CD8-positive, alpha-beta memory T cell (primary cell): ENCODE data around the gene PHETA1. TPM values are rescaled to one million over a fixed set of nuclear protein-coding genes. Genes with fewer than 3 reads are reported as not detected.

Experiments used
- CTCF ChIA-PET: fragments of 350-600 bp; sonication (Branson Sonifier 250); formaldehyde crosslinking; loops from one replicate; lab custom pipeline; 2021; ENCODE audit warnings: antibody characterized with exemption; lab: Charles Lee
- POLR2A ChIA-PET: fragments of 350-600 bp; sonication (Branson Sonifier 250); formaldehyde crosslinking; loops from one replicate; lab custom pipeline; 2021; ENCODE audit warnings: antibody characterized with exemption; lab: Charles Lee
- DNase-seq, 5 donors: peaks; one replicate each; pipeline versions ENCODE4 v3.0.0 to v3.0.0-alpha.2; 2020 to 2022; ENCODE audit warnings: mixed read lengths in 1 of 5
- H3K27ac ChIP-seq: one replicate; pipeline ENCODE4 v1.7.0; 2013; ENCODE audit warnings: low read depth, mild to moderate bottlenecking, low read length, moderate library complexity
- H3K27me3 ChIP-seq: 2 replicates; pipeline ENCODE4 v1.7.0; 2013; ENCODE audit warnings: low read length, mild to moderate bottlenecking; ENCODE audit not compliant: insufficient read depth, poor library complexity, severe bottlenecking
- H3K36me3 ChIP-seq: 2 replicates; pipeline ENCODE4 v1.7.0; 2013; ENCODE audit warnings: mild to moderate bottlenecking, low read length, moderate library complexity; ENCODE audit not compliant: insufficient read depth
- H3K4me1 ChIP-seq: 2 replicates; pipeline ENCODE4 v1.7.0; 2013; ENCODE audit warnings: mild to moderate bottlenecking, low read length, moderate library complexity; ENCODE audit not compliant: insufficient read depth
- H3K4me3 ChIP-seq: 2 replicates; pipeline ENCODE4 v1.7.0; 2013; ENCODE audit warnings: mild to moderate bottlenecking, low read length
- H3K9me3 ChIP-seq: 2 replicates; pipeline ENCODE4 v1.7.0; 2013; ENCODE audit warnings: mild to moderate bottlenecking, low read length
- H3K27ac Mint-ChIP-seq, 8 donors: one replicate each; pipeline ENCODE4 v1.8.0; 2020 to 2021; ENCODE audit warnings: mixed read lengths in 8 of 8, mild to moderate bottlenecking in 6 of 8, inconsistent platforms in 3 of 8, moderate library complexity in 3 of 8
- H3K27me3 Mint-ChIP-seq, 2 donors: one replicate each; pipeline ENCODE4 v1.8.0; 2020 to 2021; ENCODE audit warnings: mixed read lengths in 2 of 2, mild to moderate bottlenecking in 1 of 2, moderate library complexity in 1 of 2
- H3K36me3 Mint-ChIP-seq, 3 donors: one replicate each; pipeline ENCODE4 v1.8.0; 2020 to 2021; ENCODE audit warnings: mixed read lengths in 3 of 3, inconsistent platforms in 1 of 3, mild to moderate bottlenecking in 1 of 3
- H3K4me1 Mint-ChIP-seq, 3 donors: one replicate each; pipeline ENCODE4 v1.8.0; 2020 to 2021; ENCODE audit warnings: mixed read lengths in 3 of 3, inconsistent platforms in 1 of 3, mild to moderate bottlenecking in 1 of 3
- H3K4me3 Mint-ChIP-seq, 7 donors: one replicate each; pipeline ENCODE4 v1.8.0; 2020 to 2021; ENCODE audit warnings: mixed read lengths in 7 of 7, mild to moderate bottlenecking in 6 of 7, moderate library complexity in 4 of 7, inconsistent platforms in 2 of 7
- H3K9me3 Mint-ChIP-seq, 5 donors: one replicate each; pipeline ENCODE4 v1.8.0; 2020 to 2022; ENCODE audit warnings: mixed read lengths in 5 of 5, mild to moderate bottlenecking in 3 of 5, moderate library complexity in 2 of 5, inconsistent platforms in 1 of 5
- polyA plus RNA-seq: library from polyadenylated mRNA; unstranded; fragments of 300-500 nt; fragmentation: Illumina TruSeq; gene quantifications from one replicate; pipeline ENCODE4 v1.2.3, GENCODE V29; 2021
- total RNA-seq, 2 experiments: library from RNA; stranded (reverse); gene quantifications; one replicate each; pipeline ENCODE4 v1.2.3, GENCODE V29; 2021

The PHETA1 gene, protein sequence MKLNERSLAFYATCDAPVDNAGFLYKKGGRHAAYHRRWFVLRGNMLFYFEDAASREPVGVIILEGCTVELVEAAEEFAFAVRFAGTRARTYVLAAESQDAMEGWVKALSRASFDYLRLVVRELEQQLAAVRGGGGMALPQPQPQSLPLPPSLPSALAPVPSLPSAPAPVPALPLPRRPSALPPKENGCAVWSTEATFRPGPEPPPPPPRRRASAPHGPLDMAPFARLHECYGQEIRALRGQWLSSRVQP
- total RNA-seq, result 1 to 10 TPM; 3.8 to 3.9 TPM
- 1.8 TPM for polyA plus RNA-seq

GRCh38 chr12:111368788-111369495, at the start of gene PHETA1:
Gene PHETA1 (minus strand): TSS chr12:111369095. CDS start chr12:111363427, 5,668 bp downstream.
- H3K9me3 Mint-ChIP-seq, result no peaks in the 10 kb centered on the region
- H3K36me3 Mint-ChIP-seq, result no peaks in the 10 kb centered on the region
- Histone ChIP-seq H3K27ac (peak within 1 kb of the TSS; percentile 51), H3K36me3 (no peaks in the 10 kb centered on the region), H3K9me3 (no peaks in the 10 kb centered on the region), H3K27me3 (no peaks in the 10 kb centered on the region), H3K4me1 (peaks cover 20% of the 10 kb centered on the region), H3K4me3 (peak within 1 kb of the TSS; percentile 57)
- H3K4me1 Mint-ChIP-seq, result peaks cover 21 to 34% (median 31%) of the 10 kb centered on the region in 3 donors
- peak within 1 kb of the TSS; percentile 83 to 94 (median 85) for H3K4me3 Mint-ChIP-seq
- ChIA-PET CTCF (interaction anchor here (1.5 to 1.9 kb wide), 4 partner anchors 28 to 83 kb away, joined by 5 to 8 read pairs (median 6); no protein-coding TSS in a partner anchor), POLR2A (no interaction called here)
- H3K27me3 Mint-ChIP-seq, result no peaks in the 10 kb centered on the region
- peak; percentile 60 to 78 (median 66) for DNase-seq
- peak within 1 kb of the TSS in 7 of 8 donors; percentile 32 to 75 (median 50) for H3K27ac Mint-ChIP-seq

- ChIA-PET CTCF (interaction anchor here (2.3 to 3.6 kb wide), 2 partner anchors 16 to 22 kb away, joined by 9 to 16 read pairs; no protein-coding TSS in a partner anchor), POLR2A (no interaction called here)
- H3K4me3 ChIP-seq, result no peak overlapping the region
Observed at GRCh38 chr12:111418594-111418880, 49.6 kb upstream of the PHETA1 start.

GRCh38 chr12:111417784-111418593, 49.1 kb upstream of the PHETA1 start:
- peaks cover 0 to 59% (median 19%) of the 10 kb centered on the region in 3 donors for H3K36me3 Mint-ChIP-seq
- H3K27ac ChIP-seq, result no peak overlapping the region
- H3K4me3 ChIP-seq, result no peak overlapping the region
- peaks cover 12% of the 10 kb centered on the region for H3K36me3 ChIP-seq
- CTCF ChIA-PET, result interaction anchor here (2.3 to 3.6 kb wide), 2 partner anchors 17 to 21 kb away, joined by 9 to 16 read pairs; no protein-coding TSS in a partner anchor
- no peak for DNase-seq
- peak overlapping the region in 3 of 8 donors; percentile 23 to 73 (median 42) for H3K27ac Mint-ChIP-seq
- no peak overlapping the region for H3K4me3 Mint-ChIP-seq
- peaks cover 37 to 56% (median 38%) of the 10 kb centered on the region in 3 donors for H3K4me1 Mint-ChIP-seq
- H3K27me3 Mint-ChIP-seq, result no peaks in the 10 kb centered on the region
- POLR2A ChIA-PET, result no interaction called here
- no peaks in the 10 kb centered on the region for H3K27me3 ChIP-seq
- no peaks in the 10 kb centered on the region for H3K9me3 ChIP-seq
- no peaks in the 10 kb centered on the region for H3K9me3 Mint-ChIP-seq
- peaks cover 20% of the 10 kb centered on the region for H3K4me1 ChIP-seq

More at GRCh38 chr12:111418594-111418880, 49.6 kb upstream of the PHETA1 start:
- H3K27ac Mint-ChIP-seq, result no peak overlapping the region
- peaks cover 0 to 56% (median 15%) of the 10 kb centered on the region in 3 donors for H3K36me3 Mint-ChIP-seq
- H3K4me3 Mint-ChIP-seq, result no peak overlapping the region
- Histone ChIP-seq H3K4me1 (peaks cover 15% of the 10 kb centered on the region), H3K9me3 (no peaks in the 10 kb centered on the region), H3K36me3 (peaks cover 12% of the 10 kb centered on the region), H3K27ac (no peak overlapping the region), H3K27me3 (no peaks in the 10 kb centered on the region)
- no peaks in the 10 kb centered on the region for H3K9me3 Mint-ChIP-seq
- DNase-seq, result no peak
- peaks cover 32 to 53% (median 34%) of the 10 kb centered on the region in 3 donors for H3K4me1 Mint-ChIP-seq
- no peaks in the 10 kb centered on the region for H3K27me3 Mint-ChIP-seq

DNA sequence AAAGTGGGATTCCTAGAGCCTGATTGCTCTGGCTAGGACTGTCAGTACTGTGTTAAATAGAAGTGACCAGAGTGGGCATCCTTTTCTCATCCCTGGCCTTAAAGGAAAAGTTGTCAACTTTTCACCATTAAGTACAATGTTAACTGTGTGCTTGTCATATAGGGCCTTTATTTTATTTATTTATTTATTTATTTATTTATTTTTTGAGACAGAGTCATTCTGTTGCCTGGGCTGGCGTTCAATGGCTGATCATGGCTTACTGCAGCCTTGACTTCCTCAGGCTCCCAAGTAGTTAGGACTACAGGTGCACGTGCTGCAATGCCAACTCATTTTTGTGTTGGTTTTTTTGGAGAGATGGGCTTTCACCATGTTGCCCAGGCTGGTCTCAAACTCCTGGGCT, 48.4 kb upstream of the PHETA1 start:
- no peak overlapping the region for H3K27ac ChIP-seq
- ChIA-PET POLR2A (no interaction called here), CTCF (no interaction called here)
- H3K27me3 ChIP-seq, result no peaks in the 10 kb centered on the region
- no peak overlapping the region for H3K4me3 ChIP-seq
- DNase-seq, result no peak
- Mint-ChIP-seq H3K27me3 (no peaks in the 10 kb centered on the region), H3K27ac (peak overlapping the region in 7 of 8 donors; percentile 23 to 83 (median 43)), H3K4me3 (no peak overlapping the region), H3K4me1 (peaks cover 43 to 61% (median 44%) of the 10 kb centered on the region in 3 donors), H3K36me3 (peaks cover 0 to 56% (median 18%) of the 10 kb centered on the region in 3 donors), H3K9me3 (no peaks in the 10 kb centered on the region)
- no peaks in the 10 kb centered on the region for H3K9me3 ChIP-seq
- peaks cover 27% of the 10 kb centered on the region for H3K4me1 ChIP-seq
- peaks cover 12% of the 10 kb centered on the region for H3K36me3 ChIP-seq

DNA sequence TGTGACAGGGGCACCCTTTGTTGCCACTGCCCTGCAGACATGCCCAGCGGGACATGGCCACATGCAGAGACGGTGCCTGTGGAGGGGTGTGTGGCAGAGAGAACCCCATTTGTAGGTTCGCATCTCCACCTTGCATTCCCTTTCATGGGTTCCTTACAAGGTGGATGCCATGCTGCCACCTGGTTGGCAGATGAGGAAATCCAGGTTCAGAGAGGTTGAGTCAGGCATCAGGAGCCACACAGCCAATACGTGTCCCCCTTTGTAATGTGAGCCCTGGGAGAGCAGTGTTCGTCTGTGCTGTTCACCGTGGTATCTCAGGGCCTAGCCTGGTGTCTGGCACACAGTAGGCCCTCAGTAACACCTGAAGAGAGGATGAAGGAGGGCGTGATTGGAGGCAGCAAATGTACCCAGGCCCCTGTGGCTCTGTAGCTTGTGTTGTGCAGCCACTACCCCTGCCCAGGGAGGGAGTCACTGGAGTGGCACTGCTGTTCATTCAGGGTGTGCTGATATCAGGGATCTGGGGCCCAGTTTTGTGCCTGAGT, 45.9 kb upstream of the PHETA1 start:
- no peaks in the 10 kb centered on the region for H3K9me3 Mint-ChIP-seq
- Histone ChIP-seq H3K27me3 (no peaks in the 10 kb centered on the region), H3K27ac (no peak overlapping the region), H3K4me3 (no peak overlapping the region), H3K36me3 (peaks cover 5% of the 10 kb centered on the region), H3K4me1 (peaks cover 52% of the 10 kb centered on the region), H3K9me3 (no peaks in the 10 kb centered on the region)
- peaks cover 54 to 75% (median 64%) of the 10 kb centered on the region in 3 donors for H3K4me1 Mint-ChIP-seq
- peaks cover 0 to 35% (median 14%) of the 10 kb centered on the region in 3 donors for H3K36me3 Mint-ChIP-seq
- ChIA-PET CTCF (interaction anchor here (27.8 kb wide), 1 partner anchor 34 kb away, joined by 1032 read pairs; no protein-coding TSS in a partner anchor), POLR2A (no interaction called here)
- peak overlapping the region in 1 of 7 donors; percentile 54 for H3K4me3 Mint-ChIP-seq
- DNase-seq, result no peak
- peak overlapping the region; percentile 32 to 87 (median 80) for H3K27ac Mint-ChIP-seq
- H3K27me3 Mint-ChIP-seq, result no peaks in the 10 kb centered on the region

DNA sequence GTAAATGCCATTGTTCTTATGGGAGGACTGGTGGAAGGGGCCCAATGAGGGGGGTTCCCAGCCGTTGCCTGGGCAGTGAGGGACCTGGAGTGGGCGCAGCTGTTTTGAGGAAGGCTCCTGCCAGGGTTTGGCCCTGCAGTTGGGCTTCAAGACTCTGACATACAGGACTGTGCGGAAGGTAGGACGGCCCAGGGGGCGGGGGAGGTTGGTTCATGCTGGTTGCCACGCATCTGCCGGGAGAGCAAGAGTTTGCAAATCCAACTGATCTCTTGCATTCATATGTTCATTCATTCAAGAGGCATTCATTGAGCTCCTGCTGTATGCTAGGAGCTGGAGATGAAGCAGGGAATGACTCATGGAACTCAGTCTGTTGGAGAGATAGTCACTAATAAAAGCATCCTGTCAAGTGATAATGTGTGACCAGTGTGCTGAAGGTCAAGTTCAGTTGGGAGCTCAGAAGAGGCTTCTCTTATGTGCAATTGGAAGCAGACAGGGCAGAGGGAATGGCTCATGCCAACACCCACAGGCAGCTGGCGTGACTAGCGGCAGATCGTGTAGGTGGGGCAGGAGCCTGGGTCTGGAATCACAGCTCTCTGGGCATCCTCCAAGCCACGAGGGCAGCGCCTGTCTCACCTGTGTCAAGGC, 44.7 kb upstream of the PHETA1 start:
- peak overlapping the region; percentile 55 to 98 (median 92) for H3K27ac Mint-ChIP-seq
- H3K4me1 Mint-ChIP-seq, result peaks cover 63 to 82% (median 71%) of the 10 kb centered on the region in 3 donors
- peaks cover 0 to 27% (median 11%) of the 10 kb centered on the region in 3 donors for H3K36me3 Mint-ChIP-seq
- Histone ChIP-seq H3K36me3 (no peaks in the 10 kb centered on the region), H3K4me1 (peaks cover 65% of the 10 kb centered on the region), H3K9me3 (no peaks in the 10 kb centered on the region), H3K27me3 (no peaks in the 10 kb centered on the region), H3K27ac (no peak overlapping the region), H3K4me3 (no peak overlapping the region)
- no peaks in the 10 kb centered on the region for H3K27me3 Mint-ChIP-seq
- CTCF ChIA-PET, result interaction anchor here (0.9 to 27.8 kb wide), 7 partner anchors 9 to 35 kb away, joined by 3 to 1032 read pairs (median 6); no protein-coding TSS in a partner anchor
- H3K9me3 Mint-ChIP-seq, result no peaks in the 10 kb centered on the region
- no peak for DNase-seq
- POLR2A ChIA-PET, result interaction anchor here (0.8 kb wide), 1 partner anchor 31 kb away, joined by 4 read pairs; no protein-coding TSS in a partner anchor
- peak overlapping the region in 3 of 7 donors; percentile 21 to 33 (median 25) for H3K4me3 Mint-ChIP-seq
